ENCODE measurements around the gene ACOT11.

- TF ChIP-seq POLR2A (IDR thresholded peaks at IDR 0.05) (no peak), EP300 (IDR thresholded peaks at IDR 0.05) (no peak), CTCF (IDR thresholded peaks at IDR 0.05) (no peak)
Observed at GRCh38 chr1:54517496-54517895, 30.5 kb upstream of the ACOT11 start.

All from ovary (tissue), 3 donors.